ENCODE data around the gene TMEM269. TPM values are rescaled to one million over a fixed set of nuclear protein-coding genes. Genes with fewer than 3 reads are reported as not detected.

TMEM269 gene
- polyA plus RNA-seq (2013): 0.24 TPM

GRCh38 chr1:42784946-42785693 is at the start of gene TMEM269:
TSS of gene TMEM269 (plus strand) at chr1:42784991. CDS start at chr1:42789894, 4,903 bp downstream.
- no peak within 1 kb of the TSS for H3K27ac ChIP-seq (ENCODE audit: insufficient read depth in 1 of 2, low read depth in 1 of 2, low read length in 2 of 2, poor library complexity in 1 of 2, severe bottlenecking in 2 of 2)
- peak within 1 kb of the TSS in 5 of 7 experiments; percentile 25 to 71 (median 61) for H3K4me3 ChIP-seq (ENCODE audit: control insufficient read depth in 1 of 7, extremely low read depth in 1 of 7, insufficient read depth in 4 of 7, low read depth in 2 of 7, low read length in 6 of 7)
- H3K27me3 ChIP-seq (replicated peaks in 2 of 5; ENCODE audit: control insufficient read depth in 4 of 5, insufficient read depth in 5 of 5, low read length in 4 of 5): no peaks in the 10 kb centered on the region
- CTCF ChIA-PET: interaction anchor here (1.2 kb wide), 1 partner anchor 14 kb away, joined by 4 read pairs; no protein-coding TSS in a partner anchor
- peaks cover 5 to 20% (median 11%) of the 10 kb centered on the region in 4 experiments for H3K36me3 ChIP-seq (ENCODE audit: control insufficient read depth in 4 of 4, insufficient read depth in 4 of 4, low read length in 3 of 4)
- POLR2A ChIA-PET: no interaction called here
- DNase-seq: peak; percentile 29 to 78 (median 65)
- WGBS (ENCODE audit: insufficient coverage): 15% methylated on average over 44 of the region's 54 CpGs
- peaks cover 0 to 14% (median 12%) of the 10 kb centered on the region in 4 experiments for H3K4me1 ChIP-seq (ENCODE audit: control extremely low read depth in 1 of 4, control insufficient read depth in 4 of 4, insufficient read depth in 4 of 4, low read length in 3 of 4)
- H3K9me3 ChIP-seq (ENCODE audit: control extremely low read depth in 1 of 5, control insufficient read depth in 4 of 5, insufficient read depth in 2 of 5, low read depth in 1 of 5, low read length in 4 of 5): no peaks in the 10 kb centered on the region

- Histone ChIP-seq H3K4me1 (ENCODE audit: control extremely low read depth in 1 of 4, control insufficient read depth in 4 of 4, insufficient read depth in 4 of 4, low read length in 3 of 4) (peaks cover 3 to 32% (median 28%) of the 10 kb centered on the region in 4 experiments), H3K36me3 (ENCODE audit: control insufficient read depth in 4 of 4, insufficient read depth in 4 of 4, low read length in 3 of 4) (no peaks in the 10 kb centered on the region), H3K27me3 (replicated peaks in 2 of 5; ENCODE audit: control insufficient read depth in 4 of 5, insufficient read depth in 5 of 5, low read length in 4 of 5) (no peaks in the 10 kb centered on the region), H3K4me3 (ENCODE audit: control insufficient read depth in 1 of 7, extremely low read depth in 1 of 7, insufficient read depth in 4 of 7, low read depth in 2 of 7, low read length in 6 of 7) (no peak overlapping the region), H3K27ac (ENCODE audit: insufficient read depth in 1 of 2, low read depth in 1 of 2, low read length in 2 of 2, poor library complexity in 1 of 2, severe bottlenecking in 2 of 2) (no peak overlapping the region), H3K9me3 (ENCODE audit: control extremely low read depth in 1 of 5, control insufficient read depth in 4 of 5, insufficient read depth in 2 of 5, low read depth in 1 of 5, low read length in 4 of 5) (no peaks in the 10 kb centered on the region)
- DNase-seq: no peak
- 93% methylated on average over 8 of the region's 11 CpGs for WGBS (ENCODE audit: insufficient coverage)
- ChIA-PET CTCF (interaction anchor here (0.8 to 2.0 kb wide), 3 partner anchors 11 to 157 kb away, joined by 3 to 9 read pairs (median 3); no protein-coding TSS in a partner anchor), POLR2A (no interaction called here)
These were observed 49.7 kb upstream of the TMEM269 start for GRCh38 chr1:42735056-42735455.

GRCh38 chr1:42735477-42736105 is 49.2 kb upstream of the TMEM269 start:
- no peak overlapping the region for H3K4me3 ChIP-seq (ENCODE audit: control insufficient read depth in 1 of 7, extremely low read depth in 1 of 7, insufficient read depth in 4 of 7, low read depth in 2 of 7, low read length in 6 of 7)
- no peaks in the 10 kb centered on the region for H3K27me3 ChIP-seq (replicated peaks in 2 of 5; ENCODE audit: control insufficient read depth in 4 of 5, insufficient read depth in 5 of 5, low read length in 4 of 5)
- H3K9me3 ChIP-seq (ENCODE audit: control extremely low read depth in 1 of 5, control insufficient read depth in 4 of 5, insufficient read depth in 2 of 5, low read depth in 1 of 5, low read length in 4 of 5): no peaks in the 10 kb centered on the region
- peaks cover 3 to 32% (median 28%) of the 10 kb centered on the region in 4 experiments for H3K4me1 ChIP-seq (ENCODE audit: control extremely low read depth in 1 of 4, control insufficient read depth in 4 of 4, insufficient read depth in 4 of 4, low read length in 3 of 4)
- CTCF ChIA-PET: interaction anchor here (0.8 to 1.1 kb wide), 2 partner anchors 23 to 157 kb away, joined by 3 read pairs; no protein-coding TSS in a partner anchor
- no peak overlapping the region for H3K27ac ChIP-seq (ENCODE audit: insufficient read depth in 1 of 2, low read depth in 1 of 2, low read length in 2 of 2, poor library complexity in 1 of 2, severe bottlenecking in 2 of 2)
- WGBS (ENCODE audit: insufficient coverage): 97% methylated on average over 13 of the region's 14 CpGs
- POLR2A ChIA-PET: no interaction called here
- H3K36me3 ChIP-seq (ENCODE audit: control insufficient read depth in 4 of 4, insufficient read depth in 4 of 4, low read length in 3 of 4): no peaks in the 10 kb centered on the region
- no peak for DNase-seq

GRCh38 chr1:42736152-42736551 is 48.6 kb upstream of the TMEM269 start:
- Histone ChIP-seq H3K36me3 (ENCODE audit: control insufficient read depth in 4 of 4, insufficient read depth in 4 of 4, low read length in 3 of 4) (no peaks in the 10 kb centered on the region), H3K4me1 (ENCODE audit: control extremely low read depth in 1 of 4, control insufficient read depth in 4 of 4, insufficient read depth in 4 of 4, low read length in 3 of 4) (peaks cover 3 to 32% (median 28%) of the 10 kb centered on the region in 4 experiments), H3K9me3 (ENCODE audit: control extremely low read depth in 1 of 5, control insufficient read depth in 4 of 5, insufficient read depth in 2 of 5, low read depth in 1 of 5, low read length in 4 of 5) (no peaks in the 10 kb centered on the region), H3K4me3 (ENCODE audit: control insufficient read depth in 1 of 7, extremely low read depth in 1 of 7, insufficient read depth in 4 of 7, low read depth in 2 of 7, low read length in 6 of 7) (no peak overlapping the region), H3K27ac (ENCODE audit: insufficient read depth in 1 of 2, low read depth in 1 of 2, low read length in 2 of 2, poor library complexity in 1 of 2, severe bottlenecking in 2 of 2) (no peak overlapping the region), H3K27me3 (replicated peaks in 2 of 5; ENCODE audit: control insufficient read depth in 4 of 5, insufficient read depth in 5 of 5, low read length in 4 of 5) (no peaks in the 10 kb centered on the region)
- ChIA-PET CTCF (no interaction called here), POLR2A (no interaction called here)
- 95% methylated on average over 3 of the region's 4 CpGs for WGBS (ENCODE audit: insufficient coverage)
- DNase-seq: no peak

- POLR2A ChIA-PET: interaction anchor here (0.5 kb wide), 1 partner anchor 1018 kb away, joined by 3 read pairs; no protein-coding TSS in a partner anchor
- Histone ChIP-seq H3K4me3 (ENCODE audit: control insufficient read depth in 1 of 7, extremely low read depth in 1 of 7, insufficient read depth in 4 of 7, low read depth in 2 of 7, low read length in 6 of 7) (peak overlapping the region in 3 of 7 experiments; percentile 32 to 36 (median 35)), H3K27me3 (replicated peaks in 2 of 5; ENCODE audit: control insufficient read depth in 4 of 5, insufficient read depth in 5 of 5, low read length in 4 of 5) (no peaks in the 10 kb centered on the region), H3K9me3 (ENCODE audit: control extremely low read depth in 1 of 5, control insufficient read depth in 4 of 5, insufficient read depth in 2 of 5, low read depth in 1 of 5, low read length in 4 of 5) (no peaks in the 10 kb centered on the region), H3K27ac (ENCODE audit: insufficient read depth in 1 of 2, low read depth in 1 of 2, low read length in 2 of 2, poor library complexity in 1 of 2, severe bottlenecking in 2 of 2) (no peak overlapping the region), H3K4me1 (ENCODE audit: control extremely low read depth in 1 of 4, control insufficient read depth in 4 of 4, insufficient read depth in 4 of 4, low read length in 3 of 4) (peaks cover 3 to 32% (median 28%) of the 10 kb centered on the region in 4 experiments), H3K36me3 (ENCODE audit: control insufficient read depth in 4 of 4, insufficient read depth in 4 of 4, low read length in 3 of 4) (no peaks in the 10 kb centered on the region)
- 82% methylated on average over 5 of the region's 8 CpGs for WGBS (ENCODE audit: insufficient coverage)
- no peak for DNase-seq
- CTCF ChIA-PET: interaction anchor here (1.0 kb wide), 1 partner anchor 26 kb away, joined by 3 read pairs; no protein-coding TSS in a partner anchor
These were observed 48.1 kb upstream of the TMEM269 start for GRCh38 chr1:42736571-42737200.

GRCh38 chr1:42737257-42737656 is 47.5 kb upstream of the TMEM269 start:
- no peaks in the 10 kb centered on the region for H3K9me3 ChIP-seq (ENCODE audit: control extremely low read depth in 1 of 5, control insufficient read depth in 4 of 5, insufficient read depth in 2 of 5, low read depth in 1 of 5, low read length in 4 of 5)
- H3K4me3 ChIP-seq (ENCODE audit: control insufficient read depth in 1 of 7, extremely low read depth in 1 of 7, insufficient read depth in 4 of 7, low read depth in 2 of 7, low read length in 6 of 7): peak overlapping the region in 3 of 7 experiments; percentile 32 to 36 (median 35)
- DNase-seq: peak; percentile 70 to 91 (median 88)
- WGBS (ENCODE audit: insufficient coverage): 0% methylated on average over 5 of the region's 5 CpGs
- H3K27me3 ChIP-seq (replicated peaks in 2 of 5; ENCODE audit: control insufficient read depth in 4 of 5, insufficient read depth in 5 of 5, low read length in 4 of 5): no peaks in the 10 kb centered on the region
- no peak overlapping the region for H3K27ac ChIP-seq (ENCODE audit: insufficient read depth in 1 of 2, low read depth in 1 of 2, low read length in 2 of 2, poor library complexity in 1 of 2, severe bottlenecking in 2 of 2)
- POLR2A ChIA-PET: interaction anchor here (0.5 kb wide), 1 partner anchor 1019 kb away, joined by 3 read pairs; no protein-coding TSS in a partner anchor
- no peaks in the 10 kb centered on the region for H3K36me3 ChIP-seq (ENCODE audit: control insufficient read depth in 4 of 4, insufficient read depth in 4 of 4, low read length in 3 of 4)
- H3K4me1 ChIP-seq (ENCODE audit: control extremely low read depth in 1 of 4, control insufficient read depth in 4 of 4, insufficient read depth in 4 of 4, low read length in 3 of 4): peaks cover 3 to 32% (median 28%) of the 10 kb centered on the region in 4 experiments
- CTCF ChIA-PET: interaction anchor here (1.0 to 2.1 kb wide), 4 partner anchors 10 to 156 kb away, joined by 3 to 10 read pairs (median 4); no protein-coding TSS in a partner anchor

Data from common myeloid progenitor, CD34-positive (primary cell).